Type B pancreatic cell (in vitro differentiated cells): ENCODE measurements around the gene TXNDC9. TPM values are rescaled to one million over a fixed set of nuclear protein-coding genes. Genes with fewer than 3 reads are reported as not detected.
"Not testable (repeated sequence)": the region's sequence is repeated elsewhere in the genome, so short reads cannot be mapped to it uniquely, and the experiment has no call there.

Experiments used
- DNase-seq: peaks from one replicate; pipeline ENCODE4 v3.0.0; 2021; ENCODE audit warnings: mixed read lengths; ENCODE audit not compliant: unreplicated experiment; ENCODE audit errors: extremely low spot score
- H3K27ac Mint-ChIP-seq: 2 replicates; pipeline ENCODE4 v1.8.0; 2021; ENCODE audit warnings: mild to moderate bottlenecking, mixed read lengths
- H3K27me3 Mint-ChIP-seq: 2 replicates; pipeline ENCODE4 v1.8.0; 2021; ENCODE audit warnings: mixed read lengths
- H3K36me3 Mint-ChIP-seq: 2 replicates; pipeline ENCODE4 v1.8.0; 2021; ENCODE audit warnings: mixed read lengths
- H3K4me1 Mint-ChIP-seq: one replicate; pipeline ENCODE4 v1.8.0; 2021; ENCODE audit warnings: mixed read lengths; ENCODE audit not compliant: unreplicated experiment
- H3K4me3 Mint-ChIP-seq: 2 replicates; pipeline ENCODE4 v1.8.0; 2021; ENCODE audit warnings: mild to moderate bottlenecking, mixed read lengths
- H3K9me3 Mint-ChIP-seq: 2 replicates; pipeline ENCODE4 v1.8.0; 2021; ENCODE audit warnings: mixed read lengths
- total RNA-seq: library from RNA; stranded (reverse); gene quantifications from 2 replicates; pipeline ENCODE4 v1.2.1, GENCODE V29; 2021; ENCODE audit warnings: low replicate concordance
- TF ChIP-seq, protein P1 (sequence below): fragments of 200-600 bp; sonication (generic); conservative IDR thresholded peaks from 2 replicates; pipeline ENCODE4 v1.5.0; 2021; ENCODE audit warnings: antibody characterized with exemption, mild to moderate bottlenecking

Gene TXNDC9
- total RNA-seq, 1 donor from 2014 or later = 27.6 TPM

DNA sequence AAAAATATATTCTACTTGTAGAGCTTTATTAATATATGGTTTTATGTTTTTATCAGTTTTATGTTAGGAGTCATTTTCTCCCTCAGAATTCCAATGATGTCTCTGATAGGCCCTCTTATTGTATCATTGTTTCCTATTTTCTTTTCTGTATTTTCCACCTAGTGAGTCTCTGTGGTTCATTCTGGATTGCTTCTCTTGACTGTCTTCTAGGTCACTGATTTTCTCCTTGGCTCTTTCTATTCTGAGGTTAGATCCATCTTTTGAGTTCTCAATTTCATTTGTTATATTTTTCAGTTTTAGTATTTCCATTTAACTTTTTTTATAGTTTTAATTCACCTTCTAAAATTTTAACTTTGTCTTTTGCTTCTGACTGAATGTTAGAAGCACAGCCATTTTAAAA is 38.6 kb upstream of the TXNDC9 start:
- Mint-ChIP-seq H3K27me3 (no peaks in the 10 kb centered on the region), H3K27ac (no peak overlapping the region), H3K9me3 (peaks cover 4% of the 10 kb centered on the region), H3K36me3 (peaks cover 52% of the 10 kb centered on the region), H3K4me3 (no peak overlapping the region), H3K4me1 (no peaks in the 10 kb centered on the region)
- DNase-seq = no peak
- TF ChIP-seq, protein P1, sequence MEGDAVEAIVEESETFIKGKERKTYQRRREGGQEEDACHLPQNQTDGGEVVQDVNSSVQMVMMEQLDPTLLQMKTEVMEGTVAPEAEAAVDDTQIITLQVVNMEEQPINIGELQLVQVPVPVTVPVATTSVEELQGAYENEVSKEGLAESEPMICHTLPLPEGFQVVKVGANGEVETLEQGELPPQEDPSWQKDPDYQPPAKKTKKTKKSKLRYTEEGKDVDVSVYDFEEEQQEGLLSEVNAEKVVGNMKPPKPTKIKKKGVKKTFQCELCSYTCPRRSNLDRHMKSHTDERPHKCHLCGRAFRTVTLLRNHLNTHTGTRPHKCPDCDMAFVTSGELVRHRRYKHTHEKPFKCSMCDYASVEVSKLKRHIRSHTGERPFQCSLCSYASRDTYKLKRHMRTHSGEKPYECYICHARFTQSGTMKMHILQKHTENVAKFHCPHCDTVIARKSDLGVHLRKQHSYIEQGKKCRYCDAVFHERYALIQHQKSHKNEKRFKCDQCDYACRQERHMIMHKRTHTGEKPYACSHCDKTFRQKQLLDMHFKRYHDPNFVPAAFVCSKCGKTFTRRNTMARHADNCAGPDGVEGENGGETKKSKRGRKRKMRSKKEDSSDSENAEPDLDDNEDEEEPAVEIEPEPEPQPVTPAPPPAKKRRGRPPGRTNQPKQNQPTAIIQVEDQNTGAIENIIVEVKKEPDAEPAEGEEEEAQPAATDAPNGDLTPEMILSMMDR = no peak

DNA sequence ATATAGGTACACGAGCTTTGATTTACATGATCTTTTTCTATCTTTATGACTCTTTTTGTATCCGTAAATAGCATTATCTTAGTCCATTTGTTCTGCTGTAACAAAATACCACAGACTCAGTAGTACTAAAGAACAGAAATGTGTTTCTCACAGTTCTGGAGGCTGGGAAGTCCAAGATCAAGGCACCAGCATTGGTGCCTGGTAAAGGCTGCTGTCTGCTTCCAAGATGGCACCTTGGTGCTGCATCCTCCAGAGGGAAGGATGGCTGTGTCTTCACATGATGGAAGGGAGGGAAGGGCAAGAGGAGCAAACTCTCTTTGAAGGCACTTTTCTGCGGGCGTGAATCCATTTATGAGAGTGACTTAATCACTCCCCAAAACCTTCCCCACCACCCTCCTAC is 37.0 kb upstream of the TXNDC9 start:
- peaks cover 4% of the 10 kb centered on the region for H3K9me3 Mint-ChIP-seq
- H3K27me3 Mint-ChIP-seq = no peaks in the 10 kb centered on the region
- H3K4me3 Mint-ChIP-seq = no peak overlapping the region
- H3K4me1 Mint-ChIP-seq = no peaks in the 10 kb centered on the region
- peaks cover 51% of the 10 kb centered on the region for H3K36me3 Mint-ChIP-seq
- no peak for DNase-seq
- TF ChIP-seq, protein P1 = no peak
- H3K27ac Mint-ChIP-seq = no peak overlapping the region

DNA sequence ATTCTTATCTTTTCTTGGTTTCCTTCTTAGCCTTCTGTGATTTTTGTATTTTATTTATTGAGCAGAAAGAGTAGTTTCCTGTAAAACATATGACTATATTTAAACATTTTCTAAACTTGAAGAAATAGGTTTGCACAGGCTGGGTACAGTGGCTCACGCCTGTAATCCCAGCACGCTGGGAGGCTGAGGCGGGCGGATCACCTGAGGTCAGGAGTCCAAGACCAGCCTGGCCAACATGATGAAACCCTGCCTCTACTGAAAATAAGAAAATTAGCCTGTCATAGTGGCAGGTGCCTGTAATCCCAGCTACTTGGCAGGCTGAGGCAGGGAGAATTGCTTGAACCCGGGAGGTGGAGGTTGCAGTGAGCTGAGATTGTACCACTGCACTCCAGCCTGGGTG is 32.7 kb upstream of the TXNDC9 start:
- not testable (repeated sequence) for H3K27me3 Mint-ChIP-seq, H3K27ac Mint-ChIP-seq, H3K9me3 Mint-ChIP-seq, H3K4me3 Mint-ChIP-seq, H3K4me1 Mint-ChIP-seq, DNase-seq
- H3K36me3 Mint-ChIP-seq = peaks cover 41% of the 10 kb centered on the region

DNA sequence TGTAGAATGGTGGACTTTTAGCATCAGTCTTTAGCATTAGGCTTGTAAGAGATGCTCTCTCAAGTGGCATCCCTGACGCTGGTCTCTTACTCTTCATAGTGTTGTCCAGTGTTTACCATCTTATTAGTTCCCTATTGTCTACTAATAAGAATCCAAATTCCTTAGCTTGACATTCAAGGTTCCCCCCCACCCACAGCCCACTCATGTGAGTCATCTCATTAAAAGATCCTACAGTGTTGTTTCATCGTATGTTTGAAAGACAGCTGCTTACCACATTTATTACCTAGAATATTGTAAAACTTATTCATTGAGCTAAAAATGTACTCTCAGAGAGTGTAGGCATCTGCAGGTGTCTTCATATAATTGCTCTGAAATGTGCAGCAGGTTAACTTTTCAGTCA is 29.5 kb upstream of the TXNDC9 start:
- Mint-ChIP-seq H3K9me3 (no peaks in the 10 kb centered on the region), H3K4me1 (no peaks in the 10 kb centered on the region), H3K4me3 (no peak overlapping the region), H3K36me3 (peaks cover 27% of the 10 kb centered on the region), H3K27me3 (no peaks in the 10 kb centered on the region), H3K27ac (no peak overlapping the region)
- no peak for DNase-seq
- TF ChIP-seq, protein P1 = no peak

DNA sequence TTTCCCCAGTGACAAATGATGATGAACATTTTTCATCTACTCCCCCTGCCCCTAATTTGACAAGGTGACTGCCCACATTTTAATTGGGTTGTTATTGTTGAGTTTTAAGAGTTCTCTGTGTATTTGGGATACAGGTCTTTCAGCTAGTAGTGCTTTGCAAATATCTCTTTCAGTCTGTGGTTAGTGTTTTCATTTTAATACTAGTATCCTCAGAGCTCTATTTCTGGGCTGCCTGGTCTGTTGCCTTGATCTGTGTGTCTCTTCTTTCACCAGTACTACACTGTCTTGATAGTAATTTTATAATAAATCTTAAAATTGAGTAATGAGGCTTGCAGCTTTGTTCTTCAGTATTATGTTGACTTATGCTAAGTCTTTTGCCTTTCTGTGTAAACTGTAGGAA is 20.7 kb upstream of the TXNDC9 start:
- Mint-ChIP-seq H3K27ac (no peak overlapping the region), H3K4me3 (no peak overlapping the region), H3K4me1 (peaks cover 8% of the 10 kb centered on the region), H3K27me3 (no peaks in the 10 kb centered on the region), H3K9me3 (no peaks in the 10 kb centered on the region), H3K36me3 (peaks cover 17% of the 10 kb centered on the region)
- TF ChIP-seq, protein P1 = no peak
- no peak for DNase-seq

DNA sequence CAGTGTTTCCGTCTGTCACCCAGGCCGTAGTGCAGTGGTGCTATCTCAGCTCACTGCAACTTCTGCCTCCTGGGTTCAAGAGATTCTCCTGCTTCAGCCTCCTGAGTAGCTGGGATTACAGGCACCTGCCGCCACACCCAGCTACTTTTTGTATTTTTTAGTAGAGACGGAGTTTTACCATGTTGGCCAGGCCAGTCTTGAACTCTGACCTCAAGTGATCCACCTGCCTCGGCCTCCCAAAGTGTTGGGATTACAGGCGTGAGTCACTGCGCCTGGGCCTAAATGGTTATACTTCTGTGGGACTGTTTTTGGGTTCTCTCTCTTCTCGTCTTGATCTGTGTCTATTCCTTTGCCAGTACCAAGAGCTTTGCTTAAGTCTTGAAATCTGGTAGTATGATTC is 18.7 kb upstream of the TXNDC9 start:
- H3K9me3 Mint-ChIP-seq, H3K36me3 Mint-ChIP-seq, H3K4me3 Mint-ChIP-seq, H3K4me1 Mint-ChIP-seq, DNase-seq, H3K27me3 Mint-ChIP-seq, H3K27ac Mint-ChIP-seq: not testable (repeated sequence)

DNA sequence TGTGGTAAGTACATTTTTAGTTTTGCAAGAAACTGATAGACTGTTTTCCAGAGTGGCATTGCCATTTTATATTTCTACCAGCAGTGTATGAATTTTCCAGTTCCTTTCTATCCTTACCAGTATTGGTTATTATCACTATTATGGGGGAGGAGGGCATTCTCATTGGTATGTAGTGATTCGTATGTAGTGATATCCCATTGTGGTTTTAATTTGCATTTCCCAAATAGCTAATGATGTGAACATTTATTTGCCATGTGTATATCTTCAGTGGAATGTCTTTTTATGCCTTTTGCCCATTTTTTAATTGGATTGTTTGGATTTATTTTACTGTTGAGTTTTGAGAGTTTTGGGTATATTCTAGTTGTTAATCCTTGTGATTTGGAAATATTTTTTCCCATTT is 17.9 kb upstream of the TXNDC9 start:
- Mint-ChIP-seq H3K9me3 (no peaks in the 10 kb centered on the region), H3K4me3 (no peak overlapping the region), H3K27ac (no peak overlapping the region), H3K27me3 (no peaks in the 10 kb centered on the region), H3K4me1 (peaks cover 8% of the 10 kb centered on the region), H3K36me3 (peaks cover 10% of the 10 kb centered on the region)
- no peak for DNase-seq
- TF ChIP-seq, protein P1 = no peak
